GM19238 (cell line): ENCODE results near the gene PDE12.

Experiments
- DNase-seq: peaks from one replicate; pipeline ENCODE4 v3.0.0; 2011; ENCODE audit warnings: low spot score; ENCODE audit not compliant: insufficient read length

PDE12 gene, protein sequence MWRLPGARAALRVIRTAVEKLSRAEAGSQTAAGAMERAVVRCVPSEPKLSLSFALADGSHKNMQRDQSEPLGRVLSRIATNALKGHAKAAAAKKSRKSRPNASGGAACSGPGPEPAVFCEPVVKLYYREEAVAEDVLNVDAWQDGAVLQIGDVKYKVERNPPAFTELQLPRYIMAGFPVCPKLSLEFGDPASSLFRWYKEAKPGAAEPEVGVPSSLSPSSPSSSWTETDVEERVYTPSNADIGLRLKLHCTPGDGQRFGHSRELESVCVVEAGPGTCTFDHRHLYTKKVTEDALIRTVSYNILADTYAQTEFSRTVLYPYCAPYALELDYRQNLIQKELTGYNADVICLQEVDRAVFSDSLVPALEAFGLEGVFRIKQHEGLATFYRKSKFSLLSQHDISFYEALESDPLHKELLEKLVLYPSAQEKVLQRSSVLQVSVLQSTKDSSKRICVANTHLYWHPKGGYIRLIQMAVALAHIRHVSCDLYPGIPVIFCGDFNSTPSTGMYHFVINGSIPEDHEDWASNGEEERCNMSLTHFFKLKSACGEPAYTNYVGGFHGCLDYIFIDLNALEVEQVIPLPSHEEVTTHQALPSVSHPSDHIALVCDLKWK

DNA sequence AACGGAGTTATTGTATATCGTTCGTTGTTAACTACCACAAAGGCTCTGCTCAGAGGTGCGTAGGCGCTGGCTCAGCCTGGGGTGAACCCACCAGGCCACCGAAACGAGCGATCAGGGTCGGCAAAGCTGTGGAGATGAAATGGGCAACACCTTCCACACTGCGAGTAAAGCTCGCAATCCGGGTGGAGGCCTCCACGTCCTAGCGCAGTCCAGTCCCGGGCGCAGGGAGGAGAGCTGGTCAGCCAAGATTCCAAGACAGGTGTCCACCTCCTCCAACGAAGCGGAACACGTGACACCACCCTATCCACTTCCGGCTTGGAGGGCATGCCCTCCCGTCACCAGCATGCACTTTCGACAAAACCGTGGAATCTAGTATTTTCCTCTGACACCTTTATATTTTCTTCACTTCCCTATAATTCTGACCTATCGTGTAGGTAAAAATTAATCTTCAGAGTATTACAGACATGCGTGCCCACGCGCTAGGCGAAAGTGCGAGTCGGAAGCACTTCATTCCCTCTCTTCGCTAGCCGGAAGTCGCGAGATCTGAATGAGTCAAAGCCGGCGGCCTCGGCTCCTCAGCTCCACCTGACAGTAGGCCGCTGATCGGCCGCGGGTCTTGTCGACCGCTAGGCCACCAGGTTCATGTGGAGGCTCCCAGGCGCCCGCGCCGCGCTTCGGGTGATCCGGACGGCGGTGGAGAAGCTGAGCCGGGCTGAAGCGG lies at the start of gene PDE12:
Gene PDE12 (plus strand): TSS at position 537 of the 721 bp plus-strand sequence. CDS start 106 bp downstream, at position 643.
- DNase-seq, result peak; percentile 65

DNA sequence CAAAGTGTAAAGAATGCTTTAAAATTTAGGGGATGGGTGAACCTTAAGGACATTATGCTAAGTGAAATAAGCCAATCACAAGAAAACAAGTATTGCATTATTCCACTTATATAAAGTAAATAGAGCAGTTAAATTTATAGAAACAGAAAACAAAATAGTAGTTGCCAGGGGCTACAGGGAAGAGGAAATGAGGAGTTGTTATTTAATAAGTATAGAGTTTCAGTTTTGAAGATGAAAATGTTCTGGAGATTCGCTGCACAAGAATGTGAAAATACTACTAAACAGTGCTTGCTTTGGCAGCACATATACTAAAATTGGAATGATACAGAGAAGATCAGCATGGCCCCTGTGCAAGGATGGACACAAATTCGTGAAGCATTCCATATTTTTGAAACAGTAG lies 43.9 kb upstream of the PDE12 start:
- DNase-seq, result no peak

DNA sequence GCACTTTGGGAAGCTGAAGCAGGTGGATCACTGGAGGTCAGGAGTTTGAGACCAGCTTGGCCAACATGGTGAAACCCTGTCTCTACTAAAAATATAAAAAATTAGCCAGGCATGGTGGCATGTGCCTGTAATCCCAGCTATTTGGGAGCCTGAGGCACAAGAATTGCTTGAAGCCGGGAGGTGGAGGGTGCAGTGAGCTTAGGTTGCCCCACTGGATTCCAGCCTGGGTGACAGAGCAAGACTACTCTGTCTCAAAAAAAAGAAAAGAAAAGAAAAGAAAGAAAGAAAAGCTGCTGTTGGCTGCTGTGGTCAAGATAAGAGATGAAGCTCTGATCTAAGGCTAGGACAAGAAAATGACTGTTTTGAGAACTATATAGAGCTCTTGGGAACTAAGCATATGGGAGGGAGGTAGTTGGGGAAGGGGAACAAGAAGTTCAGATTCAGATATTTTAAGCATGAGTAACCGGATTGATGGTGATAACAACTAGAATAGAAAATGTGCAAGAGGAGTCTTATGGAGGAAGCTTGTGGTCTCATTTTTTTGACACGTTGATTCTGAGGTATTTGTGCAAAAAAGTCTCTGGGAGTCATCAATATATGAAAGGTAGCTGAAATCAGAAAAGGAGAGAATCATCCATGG lies 37.7 kb upstream of the PDE12 start:
- no peak for DNase-seq

DNA sequence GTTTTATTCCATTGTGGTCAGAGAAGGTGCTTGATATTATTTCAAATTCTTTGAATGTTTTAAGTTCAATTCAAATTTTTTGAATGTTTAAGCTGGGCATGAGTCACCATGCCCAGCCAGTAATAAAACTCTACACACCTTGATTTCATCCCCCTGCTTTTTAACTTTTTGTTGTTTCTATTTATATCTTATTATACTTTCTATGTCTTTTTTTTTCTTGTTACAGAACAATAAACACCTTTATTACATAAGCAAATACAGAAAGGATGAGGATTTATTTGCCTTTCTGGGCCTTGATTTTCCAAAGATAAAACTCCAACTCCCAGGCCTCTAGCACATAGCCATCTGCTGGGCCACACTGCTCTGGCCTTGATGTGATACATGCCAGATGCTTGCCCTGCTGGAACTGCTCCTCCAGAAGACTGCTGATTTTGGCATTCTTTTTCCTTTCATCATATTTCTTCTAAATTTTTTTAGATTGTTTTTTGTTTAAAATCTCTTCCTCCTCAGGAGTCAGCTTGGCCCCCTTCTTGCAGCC lies 25.9 kb upstream of the PDE12 start:
- no peak for DNase-seq

DNA sequence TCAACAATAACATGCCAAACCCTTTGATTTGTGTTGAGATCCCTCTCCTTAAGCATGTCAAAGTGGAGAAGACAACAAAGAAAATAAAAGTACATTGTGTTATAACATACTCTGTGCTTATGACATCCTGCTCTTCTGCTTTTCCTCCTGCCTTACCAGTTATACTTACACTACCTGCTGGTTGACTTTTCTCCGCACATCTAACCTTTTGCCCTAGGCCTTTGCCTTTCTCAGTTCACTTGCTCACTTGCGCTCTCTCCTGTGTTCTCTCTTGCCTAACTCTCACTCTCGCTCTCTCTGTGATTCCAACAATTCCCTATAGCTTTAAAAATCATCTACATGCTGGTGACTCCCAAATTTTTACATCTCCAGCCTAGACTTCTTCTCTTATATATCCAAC lies 17.6 kb upstream of the PDE12 start:
- DNase-seq, result no peak

DNA sequence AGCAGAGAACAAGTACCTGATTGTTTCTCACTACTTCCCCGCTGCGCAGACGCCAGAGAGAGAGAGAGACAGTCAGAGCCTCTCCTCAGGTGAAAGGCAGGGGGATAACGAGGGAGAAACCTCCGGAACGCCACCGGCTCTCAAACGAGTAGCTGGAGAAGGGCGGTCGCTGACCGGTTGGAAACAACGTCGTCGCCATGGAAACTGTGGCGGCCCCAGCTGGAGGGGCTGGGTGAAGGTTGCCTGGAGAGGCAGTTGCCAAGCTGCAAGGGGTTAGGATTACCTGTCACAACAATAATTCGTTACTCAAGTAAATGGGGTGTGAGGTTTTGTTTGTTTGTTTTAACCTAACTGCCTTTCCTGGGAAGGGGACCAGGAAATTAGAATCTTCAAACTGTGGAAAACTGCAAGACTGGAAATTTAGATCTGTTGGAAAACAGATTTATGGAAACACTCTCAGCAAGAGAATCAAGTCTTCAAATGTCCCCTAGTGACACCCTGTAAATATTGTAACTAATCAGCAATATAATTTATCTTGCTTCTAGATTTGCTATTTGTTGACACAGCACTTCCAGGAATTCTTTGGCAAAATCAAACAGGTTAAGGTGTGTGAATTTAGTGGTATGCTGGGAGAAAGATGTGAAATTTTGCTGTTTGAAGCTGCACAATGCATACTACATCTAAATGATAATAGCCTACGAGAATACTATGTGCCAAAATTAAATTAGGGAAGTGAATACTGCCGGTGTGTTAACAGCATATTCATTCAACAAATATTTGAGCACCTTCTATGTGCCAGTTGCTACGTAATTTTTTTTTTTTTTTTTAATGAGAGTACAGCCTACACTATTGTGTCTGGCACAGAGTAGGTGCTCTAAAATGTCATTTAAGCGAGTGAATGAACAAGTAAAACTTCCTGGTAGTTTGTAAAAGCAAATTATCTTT lies 11.6 kb upstream of the PDE12 start, which contains the start of gene DNAH12:
Gene DNAH12 (minus strand): TSS at position 164 of the 945 bp plus-strand sequence. CDS start 1,474 bp downstream, outside the sequence.
- DNase-seq, result no peak

DNA sequence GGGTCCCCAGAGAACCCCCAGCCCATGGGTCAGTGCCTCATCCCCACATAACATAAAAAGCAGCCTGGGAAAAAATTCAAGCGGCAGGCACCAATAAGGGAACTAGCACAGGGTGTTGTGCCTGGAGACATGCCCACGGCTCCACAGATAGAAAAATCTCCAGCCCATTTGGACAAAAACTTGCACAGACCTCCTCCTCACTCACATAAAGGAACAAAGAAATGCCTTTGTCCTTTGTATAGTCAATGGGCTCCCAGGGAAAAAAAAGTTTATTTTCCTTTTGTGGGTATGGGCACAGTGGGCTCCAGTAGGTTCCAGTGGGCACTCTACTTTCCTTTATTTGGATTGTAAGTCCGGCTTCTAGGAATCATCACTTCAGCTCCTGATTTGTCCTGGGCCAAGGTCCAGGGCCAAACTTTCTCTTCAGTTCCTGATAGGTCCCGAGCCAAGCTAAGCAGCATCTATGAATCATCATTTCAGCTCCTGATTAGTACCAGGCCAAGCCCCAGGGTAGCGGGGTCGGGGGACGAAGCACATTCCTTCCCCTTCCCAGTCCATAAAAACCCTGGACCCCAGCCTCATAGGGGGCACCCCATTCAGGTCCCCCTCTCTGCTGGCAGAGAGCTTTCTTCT lies 10.3 kb upstream of the PDE12 start:
- DNase-seq, result no peak

DNA sequence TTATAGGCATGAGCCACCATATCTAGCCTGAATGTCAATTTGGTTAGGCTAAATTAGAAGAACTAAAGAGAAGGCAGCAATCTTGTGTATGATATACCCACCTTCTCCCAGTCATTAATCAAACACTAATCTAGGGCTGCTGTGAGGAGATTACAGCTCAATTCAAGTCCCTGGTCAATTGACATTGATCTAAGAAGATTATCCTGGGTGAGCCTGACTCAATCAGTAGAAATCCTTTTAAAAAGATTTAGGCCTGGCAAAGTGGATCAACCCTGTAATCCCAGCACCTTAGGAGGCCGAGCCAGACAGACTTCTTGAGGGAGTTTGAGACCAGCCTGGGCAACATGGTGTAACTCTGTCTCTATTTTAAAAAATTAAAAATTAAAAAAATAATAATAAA lies 9.5 kb upstream of the PDE12 start:
- no peak for DNase-seq

DNA sequence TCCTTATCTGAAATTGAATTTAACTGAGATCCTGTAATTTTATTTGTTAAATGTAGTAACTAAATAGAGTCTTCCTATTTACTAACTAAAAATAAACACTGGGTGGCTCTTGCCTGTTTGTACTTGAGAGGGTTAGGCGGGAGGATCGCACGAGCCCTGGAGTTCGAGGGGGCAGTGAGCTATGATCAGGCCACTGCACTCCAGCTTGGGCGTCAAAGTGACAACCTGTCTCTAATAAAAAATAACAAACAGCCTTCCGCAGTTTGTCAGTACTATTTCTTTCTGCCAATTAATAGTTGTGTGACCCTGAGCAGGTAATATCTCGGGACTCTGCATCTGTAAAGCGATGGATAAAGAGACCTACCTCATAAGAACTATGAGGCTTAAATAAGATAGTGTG lies 768 bp upstream of the PDE12 start:
- DNase-seq, result no peak

DNA sequence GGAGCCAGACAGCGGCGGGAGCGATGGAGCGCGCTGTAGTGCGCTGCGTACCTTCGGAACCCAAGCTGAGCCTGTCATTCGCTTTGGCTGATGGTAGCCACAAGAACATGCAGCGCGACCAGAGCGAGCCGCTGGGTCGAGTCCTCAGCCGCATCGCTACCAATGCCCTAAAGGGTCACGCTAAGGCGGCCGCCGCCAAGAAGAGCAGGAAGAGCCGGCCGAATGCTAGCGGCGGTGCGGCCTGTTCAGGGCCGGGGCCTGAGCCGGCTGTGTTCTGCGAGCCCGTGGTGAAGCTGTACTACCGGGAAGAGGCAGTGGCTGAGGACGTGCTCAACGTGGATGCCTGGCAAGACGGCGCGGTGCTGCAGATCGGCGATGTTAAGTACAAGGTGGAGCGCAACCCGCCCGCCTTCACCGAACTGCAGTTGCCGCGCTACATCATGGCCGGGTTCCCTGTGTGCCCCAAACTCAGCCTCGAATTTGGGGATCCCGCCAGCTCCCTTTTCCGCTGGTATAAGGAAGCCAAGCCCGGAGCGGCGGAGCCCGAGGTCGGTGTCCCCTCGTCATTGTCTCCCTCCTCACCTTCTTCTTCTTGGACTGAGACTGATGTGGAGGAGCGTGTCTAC lies 498 bp downstream of the PDE12 start:
- peak; percentile 18 for DNase-seq

DNA sequence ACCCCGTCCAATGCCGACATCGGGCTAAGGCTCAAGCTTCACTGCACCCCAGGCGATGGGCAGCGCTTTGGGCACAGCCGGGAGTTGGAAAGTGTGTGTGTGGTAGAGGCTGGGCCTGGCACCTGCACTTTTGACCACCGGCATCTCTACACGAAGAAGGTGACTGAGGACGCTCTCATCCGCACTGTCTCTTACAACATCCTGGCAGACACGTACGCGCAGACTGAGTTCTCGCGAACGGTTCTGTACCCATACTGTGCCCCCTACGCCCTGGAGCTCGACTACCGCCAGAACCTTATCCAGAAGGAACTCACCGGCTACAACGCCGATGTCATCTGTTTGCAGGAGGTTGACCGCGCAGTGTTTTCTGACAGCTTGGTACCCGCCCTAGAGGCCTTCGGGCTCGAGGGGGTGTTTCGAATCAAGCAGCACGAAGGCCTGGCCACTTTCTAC lies 1.0 kb downstream of the PDE12 start:
- peak; percentile 13 for DNase-seq

DNA sequence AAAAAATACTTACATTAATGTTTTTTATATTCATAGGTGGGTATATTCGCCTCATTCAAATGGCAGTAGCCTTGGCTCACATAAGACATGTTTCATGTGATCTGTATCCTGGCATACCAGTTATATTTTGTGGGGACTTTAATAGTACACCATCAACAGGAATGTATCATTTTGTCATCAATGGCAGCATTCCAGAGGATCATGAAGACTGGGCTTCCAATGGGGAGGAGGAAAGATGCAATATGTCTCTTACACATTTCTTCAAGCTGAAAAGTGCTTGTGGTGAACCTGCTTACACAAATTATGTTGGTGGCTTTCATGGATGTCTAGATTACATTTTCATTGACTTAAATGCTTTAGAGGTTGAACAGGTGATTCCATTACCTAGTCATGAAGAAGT lies 3.5 kb downstream of the PDE12 start:
- DNase-seq, result no peak

DNA sequence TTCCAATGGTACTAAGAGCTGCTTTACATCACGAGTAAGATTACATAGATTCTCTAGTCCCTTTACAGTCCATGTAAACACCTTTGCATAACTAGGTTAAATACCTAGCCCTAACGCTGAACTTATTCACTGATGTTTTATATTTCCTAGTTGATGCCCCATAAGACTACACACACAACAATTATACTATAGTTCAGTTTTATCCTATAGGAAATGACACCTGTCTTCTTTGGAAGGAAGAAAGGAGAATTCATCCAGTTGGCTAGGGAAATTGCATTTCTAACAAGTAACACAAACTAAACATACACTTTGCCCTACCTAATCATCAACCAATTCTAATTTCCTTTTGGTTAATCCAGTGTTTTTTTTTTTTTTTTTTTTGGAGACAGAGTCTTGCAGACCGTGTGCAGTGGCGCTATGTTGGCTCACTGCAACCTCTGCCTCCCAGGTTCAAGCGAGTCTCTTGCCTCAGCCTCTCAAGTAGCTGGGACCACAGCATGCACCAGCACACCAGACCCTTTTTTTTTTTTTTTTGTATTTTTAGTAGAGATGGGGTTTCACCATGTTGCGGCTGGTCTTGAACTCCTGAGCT lies 13.9 kb downstream of the PDE12 start:
- DNase-seq, result no peak

DNA sequence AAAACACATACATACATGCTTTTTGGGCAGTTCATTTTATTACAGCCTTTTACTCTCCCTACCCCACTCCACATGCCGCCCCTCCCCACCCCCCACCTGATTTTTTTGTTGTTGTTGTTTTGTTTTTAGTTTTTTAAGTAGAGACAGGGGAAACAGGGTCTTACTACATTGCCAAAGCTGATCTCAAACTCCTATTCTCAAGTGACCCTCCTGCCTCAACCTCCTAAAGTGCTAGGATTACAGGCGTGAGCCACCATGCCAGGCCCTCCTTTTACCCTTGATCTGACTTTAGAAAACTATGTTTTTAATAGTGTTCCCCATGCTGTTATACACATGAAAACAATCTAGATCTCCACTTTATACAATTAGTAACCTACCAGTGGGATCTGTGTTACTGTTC lies 14.8 kb downstream of the PDE12 start:
- DNase-seq, result no peak

DNA sequence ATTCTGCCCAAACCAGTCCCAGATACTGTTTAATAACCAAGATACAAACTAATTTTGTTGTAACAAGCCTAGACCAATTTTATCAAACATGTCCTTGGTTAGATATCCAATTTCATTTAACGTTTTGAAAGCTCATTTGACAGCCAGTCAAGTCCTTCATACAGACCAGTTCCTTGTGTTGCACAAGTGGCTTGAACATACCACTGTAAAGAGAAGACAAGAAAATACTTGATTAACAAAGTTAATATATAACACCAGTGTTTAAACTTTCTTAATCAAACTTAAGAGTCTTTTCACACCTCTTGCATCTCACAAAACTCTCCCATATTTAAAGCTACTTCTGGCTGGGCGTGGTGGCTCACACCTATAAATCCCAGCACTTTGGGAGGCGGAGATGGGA lies 16.0 kb downstream of the PDE12 start:
- no peak for DNase-seq

DNA sequence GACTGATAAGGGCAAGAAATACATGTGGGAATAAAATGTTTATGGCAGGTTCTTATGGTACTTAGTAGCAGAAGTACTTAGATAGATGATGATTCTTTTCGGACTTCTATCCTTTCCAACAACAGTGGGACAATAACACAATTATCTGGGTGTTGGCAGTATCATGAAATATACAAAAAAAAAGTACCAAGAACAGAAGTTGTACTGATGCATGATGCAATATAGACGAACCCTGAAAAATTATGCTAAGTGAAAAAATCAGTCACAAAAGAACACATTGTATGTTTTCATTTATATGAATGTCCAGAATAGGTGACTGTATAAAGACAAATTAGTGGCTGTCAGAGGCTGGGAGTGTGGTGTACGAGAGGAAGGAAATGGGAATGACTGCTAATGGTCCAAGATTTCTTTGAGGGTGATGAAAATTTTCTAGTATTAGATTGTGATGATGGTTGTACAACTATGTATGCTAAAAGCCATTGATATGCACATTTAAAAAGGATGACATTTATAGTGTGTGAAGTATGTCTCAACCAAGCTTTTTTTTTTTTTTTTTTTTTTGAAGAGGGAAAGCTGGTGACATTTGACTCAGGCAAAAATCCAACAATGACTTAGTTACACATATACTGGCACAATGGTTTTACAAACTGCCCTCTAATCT lies 20.0 kb downstream of the PDE12 start:
- no peak for DNase-seq

DNA sequence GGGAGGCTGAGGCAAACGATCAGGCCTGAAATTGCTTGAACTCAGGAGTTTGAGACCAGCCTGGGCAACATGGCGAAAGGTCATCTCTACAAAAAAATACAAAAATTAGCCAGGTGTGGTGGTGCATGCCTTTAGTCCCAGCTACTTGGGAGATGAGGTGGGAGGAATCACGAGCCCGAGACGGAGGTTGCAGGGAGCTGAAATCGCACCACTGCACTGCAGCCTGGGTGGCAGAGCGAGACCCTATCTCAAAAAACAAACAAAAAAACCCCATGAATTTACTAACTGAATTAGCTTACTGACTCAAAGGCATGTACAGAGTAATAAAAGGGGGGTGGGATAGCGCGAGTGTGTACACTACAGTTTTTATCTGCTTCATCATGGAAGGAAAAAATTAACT lies 21.7 kb downstream of the PDE12 start:
- DNase-seq, result no peak

DNA sequence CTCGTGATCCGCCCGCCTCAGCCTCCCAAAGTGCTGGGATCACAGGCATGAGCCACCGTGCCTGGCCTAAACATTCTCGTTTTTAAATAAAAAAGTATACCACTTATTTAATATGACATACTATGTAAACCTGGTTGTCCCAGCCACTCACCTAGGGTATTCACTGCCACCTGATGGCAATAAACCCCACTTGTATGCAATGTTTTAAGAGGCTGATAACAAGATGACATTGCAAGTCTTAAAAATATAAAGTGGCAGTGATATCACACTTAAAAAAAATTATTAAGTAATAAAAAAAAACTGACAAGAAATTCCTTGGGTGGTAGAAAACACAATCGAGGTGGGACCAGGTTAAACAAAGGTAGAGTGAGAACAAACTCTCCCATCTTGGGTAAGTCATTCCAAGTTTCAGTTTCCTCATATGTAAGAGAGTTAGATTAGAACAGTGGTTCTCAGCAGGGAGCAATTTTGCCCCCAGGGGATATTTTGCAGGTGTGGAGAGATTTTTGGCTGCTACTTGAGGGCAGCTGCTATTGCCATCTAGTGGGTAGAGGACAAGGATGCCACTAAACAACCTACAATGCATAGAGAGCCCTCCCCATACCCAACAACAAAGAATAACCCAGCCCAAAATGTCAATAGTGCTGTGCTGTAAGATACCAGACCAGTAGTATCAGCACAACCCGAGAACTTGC lies 26.5 kb downstream of the PDE12 start:
- no peak for DNase-seq
